ENCODE data around the gene KAT8. TPM values are rescaled to one million over a fixed set of nuclear protein-coding genes. Genes with fewer than 3 reads are reported as not detected.

Gene KAT8
- total RNA-seq (2014; rRNA removed; shearing (Covaris generic)): 33.2 and 45.2 TPM in 2 replicates
- 136 and 138 TPM in 2 replicates for polyA plus RNA-seq (2014; cell fraction: nucleus; rRNA removed)

DNA sequence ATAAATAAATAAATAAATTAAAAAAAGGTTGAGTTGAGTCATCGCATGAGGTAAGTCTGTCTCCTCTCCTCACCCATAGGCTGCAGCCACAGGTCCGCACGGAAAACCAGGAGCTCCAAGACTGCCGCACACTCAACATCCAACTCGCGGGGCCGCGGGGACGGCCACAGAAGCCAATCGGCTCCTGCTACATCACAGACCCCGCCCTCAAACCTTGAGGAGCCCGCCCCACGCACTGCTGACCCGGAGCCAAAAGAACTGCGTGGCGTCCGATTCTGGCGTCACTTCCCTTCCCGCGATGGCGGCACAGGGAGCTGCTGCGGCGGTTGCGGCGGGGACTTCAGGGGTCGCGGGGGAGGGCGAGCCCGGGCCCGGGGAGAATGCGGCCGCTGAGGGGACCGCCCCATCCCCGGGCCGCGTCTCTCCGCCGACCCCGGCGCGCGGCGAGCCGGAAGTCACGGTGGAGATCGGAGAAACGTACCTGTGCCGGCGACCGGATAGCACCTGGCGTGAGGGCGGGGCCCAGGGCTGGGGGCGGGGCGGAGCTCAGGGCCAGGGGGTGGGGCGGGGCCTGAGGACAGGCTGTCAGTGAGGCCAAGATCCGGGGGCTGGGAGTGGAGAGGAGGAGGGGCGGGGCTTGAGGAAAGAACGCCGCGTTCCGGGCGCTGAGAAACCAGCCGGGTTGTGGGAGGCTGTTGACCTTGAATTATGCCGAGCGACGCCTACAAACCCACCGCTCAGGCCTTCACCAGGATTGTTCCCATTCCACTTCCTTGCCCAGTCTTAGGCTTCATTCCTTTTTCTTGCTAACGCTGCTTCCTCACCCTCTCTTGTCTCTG, at the start of gene KAT8:
Gene KAT8 (plus strand): TSS at position 281 of the 839 bp plus-strand sequence. CDS start 18 bp downstream, at position 299.
- DNase-seq (ENCODE audit: extremely low read depth, low read depth): peak; percentile 97

- DNase-seq (ENCODE audit: extremely low read depth, low read depth): peak; percentile 67
Measured at GRCh38 chr16:31071861-31072260, 45.6 kb upstream of the KAT8 start.

DNA sequence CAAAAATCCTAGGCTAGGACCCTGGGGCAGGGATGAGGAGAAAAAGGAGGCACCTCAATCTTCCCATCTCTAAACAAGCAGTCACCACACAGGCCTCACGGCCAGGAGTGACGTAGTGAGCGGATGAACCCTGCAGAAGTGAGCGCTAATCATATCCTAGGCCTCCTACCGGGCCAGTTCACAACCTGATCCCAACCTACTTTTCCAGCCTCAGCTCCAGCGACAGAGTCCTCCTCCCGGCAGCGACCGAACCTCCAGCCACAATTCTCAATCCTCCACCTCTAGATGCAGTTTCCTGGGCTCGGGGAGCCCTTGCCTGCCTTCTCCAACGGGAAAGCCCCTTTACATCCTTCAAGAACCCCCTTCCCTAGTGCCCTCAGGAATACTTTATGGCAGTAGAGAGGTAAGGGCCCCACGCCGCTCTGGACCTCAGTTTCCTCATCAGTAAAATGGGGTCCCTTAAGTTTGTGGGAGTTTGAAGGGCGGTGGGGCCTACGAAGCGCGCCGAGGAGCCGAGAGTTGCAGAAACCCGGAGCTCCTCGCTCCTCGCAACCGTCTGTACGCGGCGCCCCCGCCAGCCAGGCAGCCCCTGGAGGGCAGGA, 44.8 kb upstream of the KAT8 start:
- peak; percentile 29 for DNase-seq (ENCODE audit: extremely low read depth, low read depth)

GRCh38 chr16:31073142-31073969, 44.1 kb upstream of the KAT8 start:
- DNase-seq (ENCODE audit: extremely low read depth, low read depth): peak; percentile 84

DNA sequence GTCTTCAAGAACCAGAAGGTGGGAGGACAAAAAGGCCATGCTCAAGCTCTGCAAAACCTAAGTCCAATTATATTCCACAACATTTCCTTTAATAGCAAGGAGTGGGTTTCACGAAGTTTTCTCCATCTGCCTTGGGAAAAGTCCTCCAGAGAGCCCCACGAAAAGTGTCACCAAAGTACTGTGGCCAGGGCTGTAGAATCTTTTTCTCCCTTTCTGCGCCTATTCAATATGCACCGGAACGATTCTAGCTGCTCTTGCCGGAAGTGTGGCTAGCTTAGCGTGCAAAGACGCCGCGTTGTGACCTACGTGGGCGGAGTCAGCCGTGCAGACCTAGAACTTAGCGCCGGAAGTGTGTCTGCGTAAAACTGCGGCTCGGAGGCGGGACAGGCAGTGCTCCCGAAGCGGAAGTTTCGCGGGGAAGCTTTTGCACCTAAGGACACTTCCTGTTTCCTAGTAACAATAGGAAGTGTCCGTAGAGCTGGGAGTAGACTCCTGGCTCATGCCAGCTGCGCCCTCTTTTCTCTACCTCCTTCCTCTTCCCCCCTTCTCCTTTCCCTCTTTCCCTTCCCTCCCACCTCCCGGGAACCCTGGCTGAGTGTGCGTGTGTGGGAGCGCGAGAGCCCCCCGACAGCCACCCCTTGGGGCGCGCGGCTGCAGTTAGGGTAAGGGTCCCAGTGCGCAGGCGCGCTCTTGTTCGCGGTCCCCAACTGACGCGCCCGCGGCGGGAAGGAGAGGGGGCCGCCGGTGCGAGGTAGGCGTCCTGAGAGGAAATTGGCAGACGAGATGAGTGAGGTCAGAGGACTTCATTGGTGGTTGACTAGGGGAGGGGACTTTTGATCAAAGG, 43.3 kb upstream of the KAT8 start, which contains the start of the genes ZNF646 and ZNF668:
Gene ZNF646 (plus strand): TSS at position 453 of the 844 bp plus-strand sequence. CDS start 1,903 bp downstream, outside the sequence.
Gene ZNF668 (minus strand): TSS at position 271 of the 844 bp plus-strand sequence. CDS start 9,781 bp downstream, outside the sequence.
- peak; percentile 99 for DNase-seq (ENCODE audit: extremely low read depth, low read depth)

GRCh38 chr16:31074814-31075183, 42.7 kb upstream of the KAT8 start:
- DNase-seq (ENCODE audit: extremely low read depth, low read depth): no peak

GRCh38 chr16:31076319-31076718, 41.1 kb upstream of the KAT8 start:
- no peak for DNase-seq (ENCODE audit: extremely low read depth, low read depth)

- DNase-seq (ENCODE audit: extremely low read depth, low read depth): no peak
Measured at GRCh38 chr16:31077024-31077423, 40.4 kb upstream of the KAT8 start.

DNA sequence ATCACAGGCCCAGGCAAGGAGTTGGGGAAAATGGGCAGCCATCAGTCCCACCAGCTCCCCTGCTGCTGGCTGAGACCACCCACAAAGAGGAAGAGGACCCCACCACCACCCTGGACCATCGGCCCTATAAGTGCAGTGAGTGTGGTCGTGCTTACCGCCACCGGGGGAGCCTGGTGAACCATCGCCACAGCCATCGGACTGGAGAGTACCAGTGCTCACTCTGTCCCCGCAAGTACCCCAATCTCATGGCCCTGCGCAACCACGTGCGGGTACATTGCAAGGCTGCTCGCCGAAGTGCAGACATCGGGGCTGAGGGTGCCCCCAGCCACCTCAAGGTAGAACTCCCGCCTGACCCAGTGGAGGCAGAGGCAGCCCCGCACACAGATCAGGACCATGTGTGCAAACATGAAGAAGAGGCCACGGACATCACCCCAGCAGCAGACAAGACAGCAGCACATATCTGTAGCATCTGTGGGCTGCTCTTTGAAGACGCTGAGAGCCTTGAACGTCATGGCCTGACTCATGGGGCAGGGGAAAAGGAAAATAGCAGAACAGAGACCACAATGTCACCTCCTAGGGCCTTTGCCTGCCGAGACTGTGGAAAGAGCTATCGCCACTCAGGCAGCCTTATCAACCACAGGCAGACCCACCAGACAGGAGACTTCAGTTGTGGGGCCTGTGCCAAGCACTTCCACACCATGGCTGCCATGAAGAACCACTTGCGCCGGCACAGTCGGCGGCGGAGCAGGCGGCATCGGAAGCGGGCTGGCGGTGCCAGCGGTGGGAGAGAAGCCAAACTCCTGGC, 39.7 kb upstream of the KAT8 start:
- no peak for DNase-seq (ENCODE audit: extremely low read depth, low read depth)

GRCh38 chr16:31078597-31079341, 38.7 kb upstream of the KAT8 start:
- no peak for DNase-seq (ENCODE audit: extremely low read depth, low read depth)

DNA sequence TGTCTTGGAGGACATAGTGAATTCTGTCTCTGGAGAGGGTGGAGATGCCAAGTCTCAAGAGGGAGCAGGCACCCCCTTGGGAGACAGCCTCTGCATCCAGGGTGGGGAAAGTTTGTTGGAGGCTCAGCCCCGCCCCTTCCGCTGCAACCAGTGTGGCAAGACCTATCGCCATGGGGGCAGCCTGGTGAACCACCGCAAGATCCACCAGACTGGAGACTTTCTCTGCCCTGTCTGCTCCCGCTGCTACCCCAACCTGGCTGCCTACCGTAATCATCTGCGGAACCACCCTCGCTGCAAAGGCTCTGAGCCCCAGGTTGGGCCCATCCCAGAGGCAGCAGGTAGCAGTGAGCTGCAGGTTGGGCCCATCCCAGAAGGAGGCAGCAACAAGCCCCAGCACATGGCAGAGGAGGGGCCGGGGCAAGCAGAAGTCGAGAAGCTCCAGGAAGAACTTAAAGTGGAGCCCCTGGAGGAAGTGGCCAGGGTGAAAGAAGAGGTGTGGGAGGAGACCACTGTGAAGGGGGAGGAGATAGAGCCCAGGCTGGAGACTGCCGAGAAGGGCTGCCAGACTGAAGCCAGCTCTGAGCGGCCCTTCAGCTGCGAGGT, 38.0 kb upstream of the KAT8 start:
- DNase-seq (ENCODE audit: extremely low read depth, low read depth): no peak

DNA sequence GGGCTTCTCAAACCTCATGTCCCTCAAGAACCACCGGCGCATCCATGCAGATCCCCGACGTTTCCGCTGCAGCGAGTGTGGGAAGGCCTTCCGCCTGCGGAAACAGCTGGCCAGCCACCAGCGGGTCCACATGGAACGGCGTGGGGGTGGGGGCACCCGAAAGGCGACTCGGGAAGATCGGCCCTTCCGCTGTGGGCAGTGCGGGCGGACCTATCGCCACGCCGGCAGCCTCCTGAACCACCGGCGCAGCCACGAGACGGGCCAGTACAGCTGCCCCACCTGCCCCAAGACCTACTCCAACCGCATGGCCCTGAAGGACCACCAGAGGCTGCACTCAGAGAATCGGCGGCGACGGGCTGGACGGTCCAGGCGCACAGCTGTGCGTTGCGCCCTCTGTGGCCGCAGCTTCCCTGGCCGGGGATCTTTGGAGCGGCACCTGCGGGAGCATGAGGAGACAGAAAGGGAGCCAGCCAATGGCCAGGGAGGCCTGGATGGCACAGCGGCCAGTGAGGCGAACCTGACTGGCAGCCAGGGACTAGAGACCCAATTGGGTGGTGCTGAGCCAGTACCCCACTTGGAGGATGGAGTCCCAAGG, 37.3 kb upstream of the KAT8 start:
- no peak for DNase-seq (ENCODE audit: extremely low read depth, low read depth)

- DNase-seq (ENCODE audit: extremely low read depth, low read depth): no peak
Measured at GRCh38 chr16:31080756-31081419, 36.6 kb upstream of the KAT8 start.

GRCh38 chr16:31081428-31082351, 35.8 kb upstream of the KAT8 start:
- no peak for DNase-seq (ENCODE audit: extremely low read depth, low read depth)

GRCh38 chr16:31082368-31083045, 35.0 kb upstream of the KAT8 start:
- DNase-seq (ENCODE audit: extremely low read depth, low read depth): no peak

Measured in NCI-H460 (cell line).